ENCODE results near the gene SPINK1. TPM values are rescaled to one million over a fixed set of nuclear protein-coding genes. Genes with fewer than 3 reads are reported as not detected.

SPINK1 gene
- total and polyA plus RNA-seq, 2 of the 13 experiments (the other 11 are each of a cell fraction or from before 2014, with no cell fraction given): 14.7 to 17.1 TPM

GRCh38 chr5:147854894-147855773 is 23.7 kb upstream of the SPINK1 start:
- ATAC-seq: no peak

More at GRCh38 chr5:147854894-147855773, 23.7 kb upstream of the SPINK1 start:
- no peaks in the 10 kb centered on the region for H3K9me3 ChIP-seq (ENCODE audit: low read length)
- H3K27me3 ChIP-seq (ENCODE audit: control insufficient read depth in 1 of 2, insufficient read depth in 2 of 2, low read length in 2 of 2): no peaks in the 10 kb centered on the region
- WGBS (ENCODE audit: low lambda C conversion rate): 27% methylated on average over 11 of the region's 11 CpGs
- FAIRE-seq (no peak), DNase-seq (ENCODE audit: low spot score) (no peak)
- POLR2A ChIA-PET: interaction anchor here (0.6 kb wide), 1 partner anchor 17 kb away, joined by 4 read pairs; no protein-coding TSS in a partner anchor
- H3K27ac ChIP-seq (ENCODE audit: extremely low read length, insufficient read depth, low read length): no peak overlapping the region
- intact Hi-C loops (cut with micrococcal nuclease; ENCODE audit: unreplicated experiment): loop anchor here (5.0 to 10.0 kb wide), 3 partner anchors 33 to 270 kb away; no protein-coding TSS in a partner anchor
- H3K9ac ChIP-seq (ENCODE audit: insufficient read depth, low read depth, low read length): no peak overlapping the region
- H2AFZ ChIP-seq (ENCODE audit: low read length): no peak overlapping the region
- CTCF ChIA-PET (ENCODE audit: low intra/inter-chr PET ratio, low total read pairs): no interaction called here
- in situ Hi-C loops (cut with HindIII; ENCODE audit: extremely low pct_ligation_motif_present, low pct_unique_long_range_greater_than_20kb): loop anchor here (5.0 kb wide), 1 partner anchor 82 kb away; no protein-coding TSS in a partner anchor
- no peaks in the 10 kb centered on the region for H4K20me1 ChIP-seq (ENCODE audit: insufficient read depth, low read length)
- H3K4me2 ChIP-seq (ENCODE audit: low read depth, low read length): no peak overlapping the region
- no peak overlapping the region for H3K4me3 ChIP-seq (replicated peaks in 1 of 3; ENCODE audit: insufficient read depth in 1 of 3, low read depth in 2 of 3, low read length in 3 of 3)
- no peaks in the 10 kb centered on the region for H3K4me1 ChIP-seq (ENCODE audit: insufficient read depth, low read length)
- H3K36me3 ChIP-seq (replicated peaks in 1 of 2; ENCODE audit: control insufficient read depth in 1 of 2, insufficient read depth in 2 of 2, low read length in 2 of 2): no peaks in the 10 kb centered on the region
- BruUV-seq (replicated peaks): no TSS peak
- H3K79me2 ChIP-seq (ENCODE audit: insufficient read depth, low read length): no peaks in the 10 kb centered on the region
- TF ChIP-seq NR1H2 (CRISPR knock-in tag; IDR thresholded peaks at IDR 0.05; ENCODE audit: borderline replicate concordance, low read depth) (no peak), ISX (CRISPR knock-in tag; conservative IDR thresholded peaks at IDR 0.05) (no peak), IRF2 (CRISPR knock-in tag; IDR thresholded peaks at IDR 0.05) (no peak), RFXANK (CRISPR knock-in tag; IDR thresholded peaks at IDR 0.05) (no peak), ZNF784 (CRISPR knock-in tag; IDR thresholded peaks at IDR 0.05; ENCODE audit: borderline replicate concordance) (no peak), ZNF432 (CRISPR knock-in tag; IDR thresholded peaks at IDR 0.05; ENCODE audit: borderline replicate concordance) (no peak), TCF7L2 (IDR thresholded peaks at IDR 0.05; ENCODE audit: low read depth, low read length) (no peak), MLX (CRISPR knock-in tag; IDR thresholded peaks at IDR 0.05) (no peak), ZFYVE20 (CRISPR knock-in tag; IDR thresholded peaks at IDR 0.05; ENCODE audit: borderline replicate concordance, low read depth) (no peak), NR2F2 (IDR thresholded peaks at IDR 0.05; ENCODE audit: borderline replicate concordance, low read depth) (no peak), ATF7 (IDR thresholded peaks at IDR 0.05) (no peak), ATF7 (CRISPR knock-in tag; IDR thresholded peaks at IDR 0.05) (no peak), GTF3A (CRISPR knock-in tag; conservative IDR thresholded peaks at IDR 0.05) (no peak), ZNF83 (CRISPR knock-in tag; IDR thresholded peaks at IDR 0.05; ENCODE audit: borderline replicate concordance) (no peak), SP140L (CRISPR knock-in tag; IDR thresholded peaks at IDR 0.05; ENCODE audit: borderline replicate concordance) (no peak)

All from HepG2 (cell line).